K562 (cell line): Measurements from ENCODE around the gene C19orf67. TPM values are rescaled to one million over a fixed set of nuclear protein-coding genes. Genes with fewer than 3 reads are reported as not detected.

Source experiments
- ATAC-seq: fragments of 200-7000 bp; cut with Tn5 transposase; 3 replicates; pipeline ENCODE4 v1.9.1; 2020; ENCODE audit warnings: moderate library complexity
- BruUV-seq: library from RNA; stranded (reverse); fragments of 400-500 nt; replicated peaks from 2 replicates; lab custom pipeline; 2021; lab: Mats Ljungman, UMichigan
- CTCF ChIA-PET: fragments of 300-600 bp; formaldehyde crosslinking; extraction: SDS; loops from one replicate; lab custom pipeline; 2021; ENCODE audit warnings: low intra/inter-chr PET ratio; lab: Yijun Ruan, JAX
- POLR2A ChIA-PET: fragments of 300-600, 350-650 bp; sonication (Branson Sonifier 250); formaldehyde crosslinking; extraction: SDS; loops from one replicate; lab custom pipeline; 2021; ENCODE audit warnings: antibody characterized with exemption, inconsistent platforms; lab: Yijun Ruan, JAX
- DNase-seq, 4 experiments: peaks; one replicate each; pipeline versions ENCODE4 v3.0.0 to v3.0.0-alpha.2; 2011 to 2018; ENCODE audit warnings: low spot score in 3 of 4, mixed read lengths in 3 of 4; ENCODE audit errors: extremely low read depth in 1 of 4
- FAIRE-seq: peaks from 2 replicates; lab custom pipeline; 2011; peaks lifted over from hg19 to GRCh38; lab: Jason Lieb, UNC
- H2AFZ ChIP-seq: 2 replicates; pipeline ENCODE4 v1.6.0; 2011; ENCODE audit warnings: low read depth, low read length, control low read depth, inconsistent platforms
- H3K27ac ChIP-seq: fragments of 200-600 bp; 3 replicates; pipeline ENCODE4 v1.8.0; 2011; ENCODE audit warnings: low read depth, mild to moderate bottlenecking, control low read depth, inconsistent platforms, low read length, moderate library complexity, mixed read lengths; ENCODE audit errors: extremely low read depth
- H3K27me3 ChIP-seq, 2 experiments: fragments of 300-600 bp in 1 of 2; 2 replicates in 1 of 2; 3 replicates in 1 of 2; pipeline versions ENCODE4 v1.6.0 to v1.8.0; 2011; ENCODE audit warnings: inconsistent platforms in 2 of 2, low read length in 2 of 2, mild to moderate bottlenecking in 1 of 2, mixed read lengths in 1 of 2, moderate library complexity in 1 of 2; ENCODE audit not compliant: control insufficient read depth in 2 of 2, insufficient read depth in 2 of 2
- H3K36me3 ChIP-seq: fragments of 300-600 bp; 3 replicates; pipeline ENCODE4 v1.8.0; 2011; ENCODE audit warnings: mild to moderate bottlenecking, low read length, inconsistent platforms; ENCODE audit not compliant: control insufficient read depth, insufficient read depth
- H3K4me1 ChIP-seq, 2 experiments: fragments of 200-600 bp in 1 of 2; replicated peaks in 1 of 2; 2 replicates in 1 of 2; 3 replicates in 1 of 2; pipeline versions ENCODE4 v1.5.1 to v1.8.0; 2011; ENCODE audit warnings: inconsistent platforms in 2 of 2, low read length in 2 of 2, mild to moderate bottlenecking in 1 of 2, mixed read lengths in 1 of 2, moderate library complexity in 1 of 2; ENCODE audit not compliant: control insufficient read depth in 2 of 2, insufficient read depth in 2 of 2
- H3K4me2 ChIP-seq: 2 replicates; pipeline ENCODE4 v1.6.1; 2011; ENCODE audit warnings: low read length, control low read depth, inconsistent platforms, mixed read lengths; ENCODE audit not compliant: insufficient read depth
- H3K4me3 ChIP-seq: fragments of 200-600 bp; sonication (generic), shearing (Covaris generic); 2 replicates; pipeline ENCODE4 v1.5.1; 2016; ENCODE audit warnings: control low read depth, inconsistent platforms
- H3K79me2 ChIP-seq: fragments of 200-600 bp; 3 replicates; pipeline ENCODE4 v1.8.0; 2011; ENCODE audit warnings: low read length, inconsistent platforms; ENCODE audit not compliant: control insufficient read depth, insufficient read depth
- H3K9ac ChIP-seq, 2 experiments: 2 replicates each; pipeline versions ENCODE4 v1.6.0 to v1.6.1; 2011; ENCODE audit warnings: low read depth in 2 of 2, low read length in 2 of 2, control low read depth in 1 of 2, inconsistent platforms in 1 of 2, mild to moderate bottlenecking in 1 of 2, mixed read lengths in 1 of 2; ENCODE audit not compliant: insufficient read depth in 1 of 2
- H3K9me1 ChIP-seq: one replicate; pipeline ENCODE4 v1.6.0; 2011; ENCODE audit warnings: inconsistent platforms, mild to moderate bottlenecking, low read length, moderate library complexity; ENCODE audit not compliant: control insufficient read depth, insufficient read depth
- H3K9me3 ChIP-seq: replicated peaks from 2 replicates; pipeline ENCODE4 v1.5.1; 2011; ENCODE audit warnings: low read depth, low read length, inconsistent platforms; ENCODE audit not compliant: control insufficient read depth, insufficient read depth
- H4K20me1 ChIP-seq: replicated peaks from 2 replicates; pipeline ENCODE4 v1.6.1; 2011; ENCODE audit warnings: low read length, inconsistent platforms, mixed read lengths; ENCODE audit not compliant: control insufficient read depth, insufficient read depth
- CBFB ChIP-seq: sonication (generic); formaldehyde crosslinking; IDR thresholded peaks from 2 replicates; pipeline ENCODE4 v1.4.0; 2020; ENCODE audit warnings: mild to moderate bottlenecking, missing genetic modification reagents
- CCAR2 ChIP-seq: fragments of 200-400 bp; formaldehyde crosslinking; IDR thresholded peaks from 2 replicates; pipeline ENCODE4 v1.6.1; 2017; ENCODE audit warnings: mild to moderate bottlenecking, low read depth, low read length
- CSDE1 ChIP-seq, 2 experiments: fragments of 450-650 bp; IDR thresholded peaks; 2 replicates each; pipeline ENCODE4 v1.6.1; 2016; ENCODE audit warnings: mild to moderate bottlenecking in 1 of 2
- GABPA ChIP-seq: fragments of 200-800 bp; sonication (Bioruptor generic); conservative IDR thresholded peaks from 2 replicates; pipeline ENCODE4 v1.6.1; 2016; ENCODE audit warnings: low read depth, missing genetic modification characterization, missing compliant biosample characterization
- HDAC6 ChIP-seq: IDR thresholded peaks from 2 replicates; pipeline ENCODE4 v1.6.1; 2012; ENCODE audit warnings: low read depth, mild to moderate bottlenecking, control low read depth, inconsistent platforms, low read length, moderate library complexity
- KDM2B ChIP-seq: fragments of 250-450 bp; sonication (Bioruptor Pico); IDR thresholded peaks from 2 replicates; pipeline ENCODE4 v1.8.0; 2021; ENCODE audit warnings: mild to moderate bottlenecking, moderate library complexity
- NR1H2 ChIP-seq: sonication (generic); formaldehyde crosslinking; IDR thresholded peaks from 2 replicates; pipeline ENCODE4 v1.4.0; 2020; ENCODE audit warnings: mild to moderate bottlenecking, missing genetic modification reagents
- ZNF174 ChIP-seq: fragments of 250-450 bp; sonication (Bioruptor Pico); IDR thresholded peaks from 2 replicates; pipeline ENCODE4 v1.4.0; 2020; ENCODE audit warnings: mild to moderate bottlenecking
- ZNF23 ChIP-seq: fragments of 250-450 bp; sonication (Bioruptor Pico); IDR thresholded peaks from 2 replicates; pipeline ENCODE4 v1.4.0; 2020; ENCODE audit warnings: mild to moderate bottlenecking
- ZNF282 ChIP-seq: sonication (generic); formaldehyde crosslinking; IDR thresholded peaks from 2 replicates; pipeline ENCODE4 v1.8.1; 2023; ENCODE audit warnings: missing genetic modification reagents
- ZNF586 ChIP-seq: fragments of 450-650 bp; formaldehyde crosslinking; conservative IDR thresholded peaks from 2 replicates; pipeline ENCODE4 v1.4.0; 2020; ENCODE audit warnings: mild to moderate bottlenecking, moderate library complexity
- WGBS: fragments of 100-300 bp; shearing (Covaris generic); methylation state at CpG from one replicate; pipeline ENCODE4 v1.1.6; 2016; ENCODE audit warnings: low coverage, mixed read lengths; ENCODE audit not compliant: insufficient coverage; ENCODE audit errors: missing lambda C conversion rate; 5-methylcytosine and 5-hydroxymethylcytosine counted together
- in situ Hi-C: fragments of 300-500 bp; cut with MboI; formaldehyde crosslinking; loops from 4 replicates; pipeline ENCODE4 v1.15.0; 2018; ENCODE audit warnings: inconsistent platforms, mixed read lengths
- intact Hi-C: fragments of 100-400 bp; cut with micrococcal nuclease; formaldehyde crosslinking; loops from 2 replicates; pipeline ENCODE4 v1.14.2; 2022
- polyA plus RNA-seq, 8 experiments: library from polyadenylated mRNA; depleted of rRNA in 4 of 8; stranded (reverse) in 5 of 8; unstranded in 3 of 8; fragments of >200 nt; fragmentation: Nextera tagmentation in 2 of 8; fragmentation: Illumina TruSeq in 1 of 8; extraction: Ambion mirVana in 2 of 8; extraction: Trizol in 1 of 8; gene quantifications; 2 replicates each; pipeline versions ENCODE4 v1.2.1 to v1.2.3, GENCODE V29; 2011 to 2014; ENCODE audit warnings: inconsistent platforms in 1 of 8, missing spikeins in 1 of 8
- total RNA-seq, 7 experiments: library from RNA; depleted of rRNA in 6 of 7; stranded (reverse); fragments of >200 nt in 6 of 7; fragmentation: Illumina TruSeq in 2 of 7; extraction: Trizol in 2 of 7; gene quantifications; 2 replicates each; pipeline versions ENCODE4 v1.2.1 to v1.2.3, GENCODE V29; 2011 to 2021; ENCODE audit warnings: low replicate concordance in 1 of 7
- TF ChIP-seq, protein P1 (sequence below): fragments of 200-400 bp; formaldehyde crosslinking; IDR thresholded peaks from 2 replicates; pipeline ENCODE4 v1.6.1; 2017; ENCODE audit warnings: mild to moderate bottlenecking, low read depth, low read length, moderate library complexity
- TF ChIP-seq, protein P2 (sequence below): IDR thresholded peaks from 2 replicates; pipeline ENCODE4 v1.6.1; 2014; ENCODE audit warnings: antibody characterized with exemption
- TF ChIP-seq, protein P3 (sequence below): fragments of 200-800 bp; sonication (Bioruptor generic); IDR thresholded peaks from 2 replicates; pipeline ENCODE4 v1.6.1; 2017; ENCODE audit warnings: missing genetic modification characterization, missing compliant biosample characterization

C19orf67 gene
- total and polyA plus RNA-seq, 9 of the 15 experiments (the other 6 are each of a cell fraction or from before 2014, with no cell fraction given) = 0.29 to 1.8 (median 0.51) TPM; not detected in 3

DNA sequence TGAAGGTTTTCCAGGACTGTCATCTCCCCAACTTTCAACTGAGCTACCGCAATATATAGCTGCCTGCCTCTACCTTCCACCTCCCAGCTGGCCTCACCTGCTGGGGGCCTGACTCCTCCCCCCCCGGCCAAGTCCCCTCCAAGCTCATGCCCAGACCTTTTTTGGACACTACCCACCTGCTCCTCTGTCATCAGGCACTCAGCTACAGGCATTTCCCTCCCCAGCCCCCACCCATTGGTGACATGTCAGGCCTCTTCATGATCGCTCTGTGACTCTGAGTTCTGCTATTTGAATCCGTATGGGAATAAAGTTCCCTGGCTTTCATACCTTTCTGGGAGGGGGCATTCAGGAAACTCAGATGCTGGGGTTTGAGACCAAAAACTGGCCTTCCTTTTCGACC is 30.2 kb upstream of the C19orf67 start (continued):
- TF ChIP-seq, protein P1, sequence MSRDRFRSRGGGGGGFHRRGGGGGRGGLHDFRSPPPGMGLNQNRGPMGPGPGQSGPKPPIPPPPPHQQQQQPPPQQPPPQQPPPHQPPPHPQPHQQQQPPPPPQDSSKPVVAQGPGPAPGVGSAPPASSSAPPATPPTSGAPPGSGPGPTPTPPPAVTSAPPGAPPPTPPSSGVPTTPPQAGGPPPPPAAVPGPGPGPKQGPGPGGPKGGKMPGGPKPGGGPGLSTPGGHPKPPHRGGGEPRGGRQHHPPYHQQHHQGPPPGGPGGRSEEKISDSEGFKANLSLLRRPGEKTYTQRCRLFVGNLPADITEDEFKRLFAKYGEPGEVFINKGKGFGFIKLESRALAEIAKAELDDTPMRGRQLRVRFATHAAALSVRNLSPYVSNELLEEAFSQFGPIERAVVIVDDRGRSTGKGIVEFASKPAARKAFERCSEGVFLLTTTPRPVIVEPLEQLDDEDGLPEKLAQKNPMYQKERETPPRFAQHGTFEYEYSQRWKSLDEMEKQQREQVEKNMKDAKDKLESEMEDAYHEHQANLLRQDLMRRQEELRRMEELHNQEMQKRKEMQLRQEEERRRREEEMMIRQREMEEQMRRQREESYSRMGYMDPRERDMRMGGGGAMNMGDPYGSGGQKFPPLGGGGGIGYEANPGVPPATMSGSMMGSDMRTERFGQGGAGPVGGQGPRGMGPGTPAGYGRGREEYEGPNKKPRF = no peak
- TF ChIP-seq ZNF23 (CRISPR knock-in tag) (no peak), HDAC6 (no peak), ZNF282 (CRISPR knock-in tag) (no peak), NR1H2 (CRISPR knock-in tag) (no peak)

DNA sequence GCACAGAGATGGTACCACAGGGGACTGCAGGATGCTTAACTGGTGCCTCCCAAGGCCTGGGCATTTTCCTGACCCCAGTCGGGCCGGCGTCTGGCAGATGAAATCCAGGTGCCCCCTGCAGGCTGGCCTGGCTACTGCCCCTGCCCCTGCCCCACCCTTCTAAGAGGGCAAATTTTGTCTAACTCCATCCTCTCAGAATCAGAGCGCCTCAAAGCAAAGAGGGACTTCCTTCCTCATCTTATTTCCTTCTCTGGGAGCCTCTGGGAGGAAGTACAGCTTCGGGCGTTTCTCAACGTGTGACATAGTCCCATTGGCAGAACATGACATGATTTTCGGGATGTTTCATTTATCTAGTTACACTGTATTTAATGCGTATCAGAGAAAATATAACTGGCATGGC is 29.3 kb upstream of the C19orf67 start:
- no peak overlapping the region for H3K4me2 ChIP-seq
- intact Hi-C loops = no loop called here
- ATAC-seq (no peak), DNase-seq (peak in 3 of 4 experiments; percentile 41 to 52 (median 52)), FAIRE-seq (peak; percentile 15)
- H3K9ac ChIP-seq = no peak overlapping the region
- 0 out of 2 replicates have a peak overlapping the region, but pooled peaks have one; percentile 30 for H2AFZ ChIP-seq
- H3K4me1 ChIP-seq = peaks cover 47 to 64% of the 10 kb centered on the region in 2 experiments; a peak in 4 of 5 replicates
- no peak overlapping the region for H3K27ac ChIP-seq
- ChIA-PET CTCF (interaction anchor here (0.6 to 2.8 kb wide), 3 partner anchors 42 to 372 kb away, joined by 3 to 12 read pairs (median 4); no protein-coding TSS in a partner anchor), POLR2A (interaction anchor here (0.6 to 2.0 kb wide), 5 partner anchors 20 to 463 kb away, joined by 3 to 8 read pairs (median 3); no protein-coding TSS in a partner anchor)
- no peaks in the 10 kb centered on the region for H3K27me3 ChIP-seq
- 38% methylated on average over 9 of the region's 9 CpGs for WGBS
- H3K9me1 ChIP-seq = peaks cover 4% of the 10 kb centered on the region
- no peaks in the 10 kb centered on the region for H3K9me3 ChIP-seq
- H4K20me1 ChIP-seq = no peaks in the 10 kb centered on the region
- in situ Hi-C loops = no loop called here
- H3K4me3 ChIP-seq = no peak overlapping the region
- peaks cover 6% of the 10 kb centered on the region; the same call in 2 of the 3 replicates for H3K36me3 ChIP-seq
- no TSS peak for BruUV-seq
- peaks cover 24% of the 10 kb centered on the region for H3K79me2 ChIP-seq
- TF ChIP-seq KDM2B (CRISPR knock-in tag) (no peak), ZNF586 (CRISPR knock-in tag) (no peak), GABPA (tag) (no peak), CSDE1 (IDR thresholded peaks at IDR 0.05) (no peak), CBFB (CRISPR knock-in tag) (no peak), CCAR2 (no peak), ZNF174 (no peak)
- TF ChIP-seq, protein P2, sequence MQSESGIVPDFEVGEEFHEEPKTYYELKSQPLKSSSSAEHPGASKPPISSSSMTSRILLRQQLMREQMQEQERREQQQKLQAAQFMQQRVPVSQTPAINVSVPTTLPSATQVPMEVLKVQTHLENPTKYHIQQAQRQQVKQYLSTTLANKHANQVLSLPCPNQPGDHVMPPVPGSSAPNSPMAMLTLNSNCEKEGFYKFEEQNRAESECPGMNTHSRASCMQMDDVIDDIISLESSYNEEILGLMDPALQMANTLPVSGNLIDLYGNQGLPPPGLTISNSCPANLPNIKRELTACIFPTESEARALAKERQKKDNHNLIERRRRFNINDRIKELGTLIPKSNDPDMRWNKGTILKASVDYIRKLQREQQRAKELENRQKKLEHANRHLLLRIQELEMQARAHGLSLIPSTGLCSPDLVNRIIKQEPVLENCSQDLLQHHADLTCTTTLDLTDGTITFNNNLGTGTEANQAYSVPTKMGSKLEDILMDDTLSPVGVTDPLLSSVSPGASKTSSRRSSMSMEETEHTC = no peak
- TF ChIP-seq, protein P1 = no peak
- TF ChIP-seq, protein P3, sequence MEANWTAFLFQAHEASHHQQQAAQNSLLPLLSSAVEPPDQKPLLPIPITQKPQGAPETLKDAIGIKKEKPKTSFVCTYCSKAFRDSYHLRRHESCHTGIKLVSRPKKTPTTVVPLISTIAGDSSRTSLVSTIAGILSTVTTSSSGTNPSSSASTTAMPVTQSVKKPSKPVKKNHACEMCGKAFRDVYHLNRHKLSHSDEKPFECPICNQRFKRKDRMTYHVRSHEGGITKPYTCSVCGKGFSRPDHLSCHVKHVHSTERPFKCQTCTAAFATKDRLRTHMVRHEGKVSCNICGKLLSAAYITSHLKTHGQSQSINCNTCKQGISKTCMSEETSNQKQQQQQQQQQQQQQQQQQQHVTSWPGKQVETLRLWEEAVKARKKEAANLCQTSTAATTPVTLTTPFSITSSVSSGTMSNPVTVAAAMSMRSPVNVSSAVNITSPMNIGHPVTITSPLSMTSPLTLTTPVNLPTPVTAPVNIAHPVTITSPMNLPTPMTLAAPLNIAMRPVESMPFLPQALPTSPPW (CRISPR knock-in tag) = peak; percentile 57; the same call in 1 of the 2 replicates
